Osteocyte (in vitro differentiated cells): ENCODE data around the gene LRRFIP2. TPM values are rescaled to one million over a fixed set of nuclear protein-coding genes. Genes with fewer than 3 reads are reported as not detected.
"Not testable (repeated sequence)": the region's sequence is repeated elsewhere in the genome, so short reads cannot be mapped to it uniquely, and the experiment has no call there.

Experiments
- DNase-seq: peaks from one replicate; pipeline ENCODE4 v3.0.0; 2021; ENCODE audit warnings: mixed read lengths; ENCODE audit not compliant: unreplicated experiment; ENCODE audit errors: extremely low spot score
- H3K27ac Mint-ChIP-seq: one replicate; pipeline ENCODE4 v1.8.0; 2021; ENCODE audit warnings: mild to moderate bottlenecking, mixed read lengths; ENCODE audit not compliant: unreplicated experiment
- H3K27me3 Mint-ChIP-seq: one replicate; pipeline ENCODE4 v1.8.0; 2021; ENCODE audit warnings: mixed read lengths; ENCODE audit not compliant: unreplicated experiment
- H3K36me3 Mint-ChIP-seq: one replicate; pipeline ENCODE4 v1.8.0; 2021; ENCODE audit warnings: mixed read lengths; ENCODE audit not compliant: unreplicated experiment
- H3K4me1 Mint-ChIP-seq: one replicate; pipeline ENCODE4 v1.8.0; 2021; ENCODE audit warnings: mixed read lengths; ENCODE audit not compliant: unreplicated experiment
- H3K4me3 Mint-ChIP-seq: one replicate; pipeline ENCODE4 v1.8.0; 2021; ENCODE audit warnings: mild to moderate bottlenecking, moderate library complexity, mixed read lengths; ENCODE audit not compliant: unreplicated experiment
- H3K9me3 Mint-ChIP-seq: one replicate; pipeline ENCODE4 v1.8.0; 2021; ENCODE audit warnings: mixed read lengths; ENCODE audit not compliant: unreplicated experiment
- CTCF ChIP-seq: fragments of 200-600 bp; sonication (generic); IDR thresholded peaks from 2 replicates; pipeline ENCODE4 v1.5.0; 2021; ENCODE audit warnings: antibody characterized with exemption, mild to moderate bottlenecking, moderate library complexity
- total RNA-seq: library from RNA; stranded (reverse); gene quantifications from 2 replicates; pipeline ENCODE4 v1.2.1, GENCODE V29; 2021

The LRRFIP2 gene
- total RNA-seq, 1 donor from 2014 or later, result 43.2 TPM

- H3K9me3 Mint-ChIP-seq, result no peaks in the 10 kb centered on the region
- no peaks in the 10 kb centered on the region for H3K27me3 Mint-ChIP-seq
- H3K4me1 Mint-ChIP-seq, result peaks cover 7% of the 10 kb centered on the region
- TF ChIP-seq CTCF, result no peak
- no peak for DNase-seq
- H3K4me3 Mint-ChIP-seq, result no peak overlapping the region
- H3K27ac Mint-ChIP-seq, result no peak overlapping the region
- H3K36me3 Mint-ChIP-seq, result peaks cover 12% of the 10 kb centered on the region
Measured at GRCh38 chr3:37127340-37127739, 47.0 kb downstream of the LRRFIP2 start.

- TF ChIP-seq CTCF, result no peak
- H3K9me3 Mint-ChIP-seq, result no peaks in the 10 kb centered on the region
- peaks cover 15% of the 10 kb centered on the region for H3K36me3 Mint-ChIP-seq
- H3K27me3 Mint-ChIP-seq, result no peaks in the 10 kb centered on the region
- no peak for DNase-seq
- H3K4me1 Mint-ChIP-seq, result peaks cover 6% of the 10 kb centered on the region
- no peak overlapping the region for H3K4me3 Mint-ChIP-seq
- H3K27ac Mint-ChIP-seq, result no peak overlapping the region
Measured at GRCh38 chr3:37126856-37127255, 47.5 kb downstream of the LRRFIP2 start.

GRCh38 chr3:37125195-37126073, 48.9 kb downstream of the LRRFIP2 start:
- H3K27ac Mint-ChIP-seq, result no peak overlapping the region
- H3K36me3 Mint-ChIP-seq, result peaks cover 18% of the 10 kb centered on the region
- no peak for TF ChIP-seq CTCF
- no peak for DNase-seq
- H3K4me3 Mint-ChIP-seq, result no peak overlapping the region
- H3K9me3 Mint-ChIP-seq, result no peaks in the 10 kb centered on the region
- H3K27me3 Mint-ChIP-seq, result no peaks in the 10 kb centered on the region
- peaks cover 6% of the 10 kb centered on the region for H3K4me1 Mint-ChIP-seq

GRCh38 chr3:37124435-37124834, 49.9 kb downstream of the LRRFIP2 start:
- Mint-ChIP-seq H3K9me3 (no peaks in the 10 kb centered on the region), H3K36me3 (peaks cover 18% of the 10 kb centered on the region), H3K27ac (no peak overlapping the region), H3K27me3 (no peaks in the 10 kb centered on the region), H3K4me3 (no peak overlapping the region), H3K4me1 (peaks cover 2% of the 10 kb centered on the region)
- no peak for DNase-seq
- no peak for TF ChIP-seq CTCF

GRCh38 chr3:37123292-37123691, 51.1 kb downstream of the LRRFIP2 start:
- DNase-seq, result no peak
- H3K4me3 Mint-ChIP-seq, result no peak overlapping the region
- H3K9me3 Mint-ChIP-seq, result no peaks in the 10 kb centered on the region
- no peak for TF ChIP-seq CTCF
- H3K27ac Mint-ChIP-seq, result no peak overlapping the region
- peaks cover 18% of the 10 kb centered on the region for H3K36me3 Mint-ChIP-seq
- no peaks in the 10 kb centered on the region for H3K27me3 Mint-ChIP-seq
- peaks cover 2% of the 10 kb centered on the region for H3K4me1 Mint-ChIP-seq

GRCh38 chr3:37122069-37122468, 52.3 kb downstream of the LRRFIP2 start:
- not testable (repeated sequence) for H3K27me3 Mint-ChIP-seq, DNase-seq, H3K27ac Mint-ChIP-seq, H3K4me1 Mint-ChIP-seq, H3K9me3 Mint-ChIP-seq, H3K4me3 Mint-ChIP-seq
- peaks cover 14% of the 10 kb centered on the region for H3K36me3 Mint-ChIP-seq
